Trophoblast cell (in vitro differentiated cells and primary cell): Measurements from ENCODE around the gene PRG3.

ENCODE experiments used
- DNase-seq, 2 donors: peaks; one replicate each; pipeline ENCODE4 v3.0.0-alpha.2; 2016
- H2AFZ ChIP-seq: 2 replicates; pipeline ENCODE4 v1.6.1; 2013; ENCODE audit warnings: low read length, moderate library complexity, mild to moderate bottlenecking; ENCODE audit not compliant: insufficient read depth, poor library complexity
- H2AK5ac ChIP-seq: 2 replicates; pipeline ENCODE4 v1.6.1; 2013; ENCODE audit warnings: mild to moderate bottlenecking, low read length
- H2BK120ac ChIP-seq: 2 replicates; pipeline ENCODE4 v1.6.1; 2013; ENCODE audit warnings: low read length, mild to moderate bottlenecking, moderate library complexity; ENCODE audit not compliant: insufficient read depth, poor library complexity
- H2BK12ac ChIP-seq: 2 replicates; pipeline ENCODE4 v1.6.1; 2013; ENCODE audit warnings: mild to moderate bottlenecking, low read length, moderate library complexity
- H2BK5ac ChIP-seq: 2 replicates; pipeline ENCODE4 v1.6.1; 2013; ENCODE audit warnings: low read length, low read depth, moderate library complexity, mild to moderate bottlenecking; ENCODE audit not compliant: poor library complexity
- H3K14ac ChIP-seq: 2 replicates; pipeline ENCODE4 v1.6.1; 2013; ENCODE audit warnings: mild to moderate bottlenecking, low read length
- H3K18ac ChIP-seq: 2 replicates; pipeline ENCODE4 v1.6.1; 2013; ENCODE audit warnings: mild to moderate bottlenecking, low read length
- H3K23ac ChIP-seq: 2 replicates; pipeline ENCODE4 v1.6.1; 2013; ENCODE audit warnings: low read length
- H3K27ac ChIP-seq: 2 replicates; pipeline ENCODE4 v1.5.1; 2013; ENCODE audit warnings: low read depth, mild to moderate bottlenecking, inconsistent platforms, low read length, moderate library complexity
- H3K27me3 ChIP-seq: 2 replicates; pipeline ENCODE4 v1.6.1; 2013; ENCODE audit warnings: inconsistent platforms, mild to moderate bottlenecking, low read length, moderate library complexity; ENCODE audit not compliant: insufficient read depth
- H3K36me3 ChIP-seq, 2 experiments: 1 replicate in 1 of 2; 2 replicates in 1 of 2; pipeline ENCODE4 v1.6.1; 2013; ENCODE audit warnings: low read length in 2 of 2, mild to moderate bottlenecking in 2 of 2, moderate library complexity in 1 of 2; ENCODE audit not compliant: insufficient read depth in 2 of 2, control insufficient read depth in 1 of 2
- H3K4ac ChIP-seq: 2 replicates; pipeline ENCODE4 v1.6.1; 2013; ENCODE audit warnings: low read depth, mild to moderate bottlenecking, low read length, moderate library complexity
- H3K4me1 ChIP-seq, 2 experiments: 1 replicate in 1 of 2; 2 replicates in 1 of 2; pipeline ENCODE4 v1.6.1; 2013; ENCODE audit warnings: low read length in 2 of 2, mild to moderate bottlenecking in 2 of 2, moderate library complexity in 1 of 2; ENCODE audit not compliant: insufficient read depth in 2 of 2, control insufficient read depth in 1 of 2
- H3K4me2 ChIP-seq: 2 replicates; pipeline ENCODE4 v1.6.1; 2013; ENCODE audit warnings: inconsistent platforms, mild to moderate bottlenecking, low read length, moderate library complexity
- H3K4me3 ChIP-seq: 2 replicates; pipeline ENCODE4 v1.5.1; 2013; ENCODE audit warnings: mild to moderate bottlenecking, low read depth, low read length, inconsistent platforms
- H3K79me1 ChIP-seq: one replicate; pipeline ENCODE4 v1.6.1; 2013; ENCODE audit warnings: low read length
- H3K79me2 ChIP-seq: 2 replicates; pipeline ENCODE4 v1.6.1; 2013; ENCODE audit warnings: low read length, mild to moderate bottlenecking; ENCODE audit not compliant: control insufficient read depth, insufficient read depth, poor library complexity
- H3K9ac ChIP-seq: 2 replicates; pipeline ENCODE4 v1.6.1; 2013; ENCODE audit warnings: mild to moderate bottlenecking, low read length
- H3K9me3 ChIP-seq: 2 replicates; pipeline ENCODE4 v1.6.1; 2013; ENCODE audit warnings: low read depth, mild to moderate bottlenecking, control low read depth, inconsistent platforms, low read length; ENCODE audit not compliant: insufficient read depth
- H4K12ac ChIP-seq: 2 replicates; pipeline ENCODE4 v1.6.1; 2013; ENCODE audit warnings: low read depth, mild to moderate bottlenecking, low read length, moderate library complexity
- H4K8ac ChIP-seq: 2 replicates; pipeline ENCODE4 v1.6.1; 2013; ENCODE audit warnings: low read depth, mild to moderate bottlenecking, low read length, moderate library complexity
- H4K91ac ChIP-seq: one replicate; pipeline ENCODE4 v1.6.1; 2013; ENCODE audit warnings: low read depth, mild to moderate bottlenecking, low read length, moderate library complexity
- WGBS: extraction: QIAGEN DNeasy Blood & Tissue Kit; methylation state at CpG from one replicate; pipeline ENCODE4 v1.1.7; 2013; ENCODE audit warnings: missing lambda C conversion rate; ENCODE audit not compliant: insufficient read length, insufficient coverage; ENCODE audit errors: extremely low coverage; 5-methylcytosine and 5-hydroxymethylcytosine counted together

The PRG3 gene

DNA sequence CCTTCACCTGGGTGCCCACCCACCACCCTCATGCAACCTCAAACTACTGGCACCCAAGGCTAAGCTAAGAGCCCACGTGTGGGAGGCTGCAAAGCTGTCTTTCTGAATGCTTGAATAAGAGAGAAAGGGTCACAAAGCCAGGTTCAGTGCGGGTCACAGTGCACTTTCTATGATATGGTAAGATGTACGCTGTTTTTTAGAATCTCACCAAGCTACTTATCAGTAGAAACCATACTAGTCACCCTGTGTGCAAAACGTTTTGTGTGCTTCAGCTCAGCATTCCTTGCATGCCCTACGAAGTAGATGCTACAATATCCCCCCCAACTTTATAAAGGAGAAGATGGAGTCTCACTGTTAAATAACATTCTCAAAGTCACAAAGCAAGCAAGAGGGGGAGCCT is 27.9 kb downstream of the PRG3 start:
- DNase-seq, result no peak
- H3K79me2 ChIP-seq, result no peaks in the 10 kb centered on the region
- no peak overlapping the region for H3K23ac ChIP-seq
- H3K79me1 ChIP-seq, result peaks cover 1% of the 10 kb centered on the region
- no peaks in the 10 kb centered on the region for H3K27me3 ChIP-seq
- H3K4ac ChIP-seq, result no peak overlapping the region
- no peak overlapping the region for H4K12ac ChIP-seq
- H3K9ac ChIP-seq, result no peak overlapping the region
- no peak overlapping the region for H3K4me2 ChIP-seq
- peaks cover 0 to 3% of the 10 kb centered on the region in 2 experiments for H3K4me1 ChIP-seq
- no peaks in the 10 kb centered on the region for H3K36me3 ChIP-seq
- no peak overlapping the region for H2BK5ac ChIP-seq
- no peak overlapping the region for H2BK12ac ChIP-seq
- no peak overlapping the region for H3K4me3 ChIP-seq
- H2AFZ ChIP-seq, result no peak overlapping the region
- no CpG with 5 or more reads among the region's 5 CpGs for WGBS
- no peak overlapping the region for H2AK5ac ChIP-seq
- no peaks in the 10 kb centered on the region for H3K9me3 ChIP-seq
- H2BK120ac ChIP-seq, result no peak overlapping the region
- no peak overlapping the region for H3K18ac ChIP-seq
- no peak overlapping the region for H3K27ac ChIP-seq
- H4K91ac ChIP-seq, result no peak overlapping the region
- no peak overlapping the region for H4K8ac ChIP-seq
- no peak overlapping the region for H3K14ac ChIP-seq

DNA sequence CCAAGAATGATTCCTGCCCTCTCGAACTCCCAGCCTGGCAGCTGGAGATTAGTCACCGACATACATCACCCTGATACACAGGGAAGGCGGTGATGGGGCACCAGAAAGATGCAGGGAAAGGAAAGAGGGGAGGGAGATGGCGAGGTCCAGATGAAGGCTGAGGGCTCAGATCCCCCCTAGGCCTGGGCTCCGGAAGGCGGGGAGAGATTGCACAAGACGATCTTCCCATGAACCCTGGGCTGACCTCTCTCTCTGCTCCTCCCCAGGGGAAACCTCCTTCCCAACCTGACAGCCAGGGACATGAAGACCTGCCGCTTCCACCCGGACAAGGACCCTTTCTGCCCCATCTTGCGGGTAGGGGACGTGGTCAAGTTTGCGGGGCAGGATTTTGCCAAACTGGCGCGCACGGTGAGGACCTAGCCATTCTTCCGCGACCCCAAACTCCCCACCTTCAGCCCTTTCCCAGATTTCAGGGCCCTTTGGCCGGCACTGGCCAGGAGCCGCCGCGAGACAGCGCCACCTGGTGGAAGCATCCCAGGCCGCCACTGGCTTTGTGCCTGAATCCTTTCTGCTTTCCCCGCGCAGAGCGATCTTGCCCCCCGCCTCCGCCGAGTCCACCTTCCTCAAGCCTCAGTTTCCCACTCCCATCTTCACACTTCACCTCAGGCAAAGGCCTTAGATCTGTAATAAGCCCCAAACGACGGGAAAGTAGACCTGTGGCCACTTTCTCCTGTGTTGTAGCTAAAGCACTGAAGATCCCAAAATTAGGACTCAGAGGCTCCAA is 31.3 kb downstream of the PRG3 start:
- no peak overlapping the region for H3K9ac ChIP-seq
- DNase-seq, result peak; percentile 39 to 71
- no peak overlapping the region for H4K12ac ChIP-seq
- H3K27me3 ChIP-seq, result no peaks in the 10 kb centered on the region
- no peak overlapping the region for H2BK120ac ChIP-seq
- H3K23ac ChIP-seq, result no peak overlapping the region
- peak overlapping the region; percentile 70 for H4K8ac ChIP-seq
- H2AFZ ChIP-seq, result peak overlapping the region; percentile 11
- no peak overlapping the region for H4K91ac ChIP-seq
- no CpG with 5 or more reads among the region's 31 CpGs for WGBS
- peaks cover 0 to 3% of the 10 kb centered on the region in 2 experiments for H3K4me1 ChIP-seq
- H3K36me3 ChIP-seq, result no peaks in the 10 kb centered on the region
- H3K4me2 ChIP-seq, result peak overlapping the region; percentile 58
- H2BK5ac ChIP-seq, result no peak overlapping the region
- no peak overlapping the region for H3K27ac ChIP-seq
- no peak overlapping the region for H2BK12ac ChIP-seq
- H3K9me3 ChIP-seq, result no peaks in the 10 kb centered on the region
- peaks cover 1% of the 10 kb centered on the region for H3K79me1 ChIP-seq
- no peaks in the 10 kb centered on the region for H3K79me2 ChIP-seq
- peak overlapping the region; percentile 14 for H3K18ac ChIP-seq
- no peak overlapping the region for H2AK5ac ChIP-seq
- H3K14ac ChIP-seq, result no peak overlapping the region
- H3K4me3 ChIP-seq, result no peak overlapping the region
- H3K4ac ChIP-seq, result no peak overlapping the region

DNA sequence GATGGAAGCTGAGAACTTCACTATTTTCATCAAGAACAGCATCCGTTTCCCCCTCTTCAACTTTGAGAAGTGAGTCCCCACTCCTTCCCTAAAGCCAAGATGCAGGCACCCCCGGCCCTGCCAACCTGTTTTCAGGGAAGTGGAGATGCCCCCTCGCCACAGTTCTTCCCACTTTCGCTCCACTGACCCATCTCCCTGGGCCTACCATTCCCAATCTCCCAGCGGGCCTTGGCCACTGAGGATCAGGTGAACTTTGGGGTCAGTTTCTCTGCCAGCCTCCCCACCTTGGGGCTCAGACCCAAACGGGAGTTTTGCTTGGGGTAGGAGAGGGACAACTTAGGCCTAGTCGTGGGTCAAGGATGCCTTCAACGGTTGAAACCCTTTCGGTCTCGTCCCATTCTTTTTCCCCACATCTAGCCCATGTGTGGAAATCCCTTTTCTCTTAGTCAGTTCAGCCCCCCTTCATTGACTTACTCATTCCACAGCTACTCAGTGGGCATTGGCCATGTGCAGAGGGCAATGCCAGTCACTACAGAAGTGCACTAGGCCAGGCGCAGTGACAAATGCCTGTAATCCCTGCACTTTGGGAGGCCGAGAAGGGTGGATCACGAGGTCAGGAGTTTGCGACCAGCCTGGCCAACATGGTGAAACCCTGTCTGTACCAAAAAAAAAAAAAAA is 32.2 kb downstream of the PRG3 start:
- no peaks in the 10 kb centered on the region for H3K27me3 ChIP-seq
- H2BK12ac ChIP-seq, result no peak overlapping the region
- no peak overlapping the region for H3K27ac ChIP-seq
- no peak overlapping the region for H3K14ac ChIP-seq
- no peak overlapping the region for H3K4me3 ChIP-seq
- H3K9ac ChIP-seq, result peak overlapping the region; percentile 25
- H4K91ac ChIP-seq, result no peak overlapping the region
- H3K9me3 ChIP-seq, result no peaks in the 10 kb centered on the region
- no peak overlapping the region for H2BK5ac ChIP-seq
- H4K12ac ChIP-seq, result no peak overlapping the region
- H2BK120ac ChIP-seq, result no peak overlapping the region
- H3K4me1 ChIP-seq, result peaks cover 0 to 3% of the 10 kb centered on the region in 2 experiments
- no peak overlapping the region for H3K23ac ChIP-seq
- no peak overlapping the region for H4K8ac ChIP-seq
- H3K79me1 ChIP-seq, result peaks cover 1% of the 10 kb centered on the region
- no peaks in the 10 kb centered on the region for H3K36me3 ChIP-seq
- DNase-seq, result no peak
- no peaks in the 10 kb centered on the region for H3K79me2 ChIP-seq
- no CpG with 5 or more reads among the region's 14 CpGs for WGBS
- no peak overlapping the region for H2AFZ ChIP-seq
- no peak overlapping the region for H3K4me2 ChIP-seq
- no peak overlapping the region for H3K4ac ChIP-seq
- H2AK5ac ChIP-seq, result no peak overlapping the region
- no peak overlapping the region for H3K18ac ChIP-seq

DNA sequence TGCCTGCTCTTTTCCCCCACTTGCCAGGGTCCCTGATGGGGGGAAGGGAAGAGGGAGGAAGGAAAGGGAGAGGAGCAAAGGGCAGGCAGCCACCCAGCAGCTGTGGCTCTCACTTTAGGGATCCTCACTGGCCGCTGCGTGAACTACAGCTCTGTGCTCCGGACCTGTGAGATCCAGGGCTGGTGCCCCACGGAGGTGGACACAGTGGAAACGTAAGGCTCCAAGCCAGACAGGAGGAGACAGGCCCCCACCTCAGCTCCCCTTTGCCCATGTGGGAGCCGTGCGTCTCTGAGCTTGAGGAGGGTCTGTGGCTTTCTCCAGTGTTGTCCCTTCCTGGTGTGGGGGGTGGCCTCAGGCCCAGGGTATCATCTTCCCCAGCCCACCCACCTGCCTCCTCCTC is 32.9 kb downstream of the PRG3 start:
- no peak overlapping the region for H2BK12ac ChIP-seq

More for the DNA sequence above, 32.9 kb downstream of the PRG3 start:
- Histone ChIP-seq H2AFZ (no peak overlapping the region), H3K4me2 (no peak overlapping the region), H3K9ac (no peak overlapping the region), H3K18ac (no peak overlapping the region), H3K4ac (no peak overlapping the region), H3K36me3 (no peaks in the 10 kb centered on the region), H4K12ac (no peak overlapping the region), H2BK5ac (no peak overlapping the region), H3K23ac (no peak overlapping the region), H3K4me3 (no peak overlapping the region), H3K9me3 (no peaks in the 10 kb centered on the region), H3K27ac (no peak overlapping the region), H2BK120ac (no peak overlapping the region), H3K27me3 (no peaks in the 10 kb centered on the region), H3K14ac (no peak overlapping the region), H3K79me2 (no peaks in the 10 kb centered on the region), H3K4me1 (peaks cover 0 to 3% of the 10 kb centered on the region in 2 experiments), H4K8ac (no peak overlapping the region), H4K91ac (no peak overlapping the region), H3K79me1 (peaks cover 1% of the 10 kb centered on the region), H2AK5ac (no peak overlapping the region)
- WGBS, result no CpG with 5 or more reads among the region's 7 CpGs
- no peak for DNase-seq
